ENCODE results near the gene LRIT2. TPM values are rescaled to one million over a fixed set of nuclear protein-coding genes. Genes with fewer than 3 reads are reported as not detected.

LRIT2 gene
- polyA plus RNA-seq, 4 donors = not detected

- DNase-seq (ENCODE audit: low read depth in 4 of 4, low spot score in 3 of 4) = no peak
Observed at GRCh38 chr10:84243759-84244158, 18.4 kb upstream of the LRIT2 start.

- no peak for DNase-seq (ENCODE audit: low read depth in 4 of 4, low spot score in 3 of 4)
Observed at GRCh38 chr10:84241185-84241790, 15.9 kb upstream of the LRIT2 start, which contains the start of gene LRIT1. LRIT1 (minus strand) TSS chr10:84241546; CDS start chr10:84241439, 107 bp downstream.

GRCh38 chr10:84238909-84239308 is 13.6 kb upstream of the LRIT2 start:
- no peak for DNase-seq (ENCODE audit: low read depth in 4 of 4, low spot score in 3 of 4)

- DNase-seq (ENCODE audit: low read depth in 4 of 4, low spot score in 3 of 4) = no peak
Observed at GRCh38 chr10:84237199-84238051, 12.1 kb upstream of the LRIT2 start.

GRCh38 chr10:84236807-84237198 is 11.5 kb upstream of the LRIT2 start:
- no peak for DNase-seq (ENCODE audit: low read depth in 4 of 4, low spot score in 3 of 4)

- no peak for DNase-seq (ENCODE audit: low read depth in 4 of 4, low spot score in 3 of 4)
Observed at GRCh38 chr10:84235096-84235495, 9.8 kb upstream of the LRIT2 start.

GRCh38 chr10:84234479-84234878 is 9.1 kb upstream of the LRIT2 start:
- no peak for DNase-seq (ENCODE audit: low read depth in 4 of 4, low spot score in 3 of 4)

GRCh38 chr10:84233940-84234339 is 8.6 kb upstream of the LRIT2 start:
- DNase-seq (ENCODE audit: low read depth in 4 of 4, low spot score in 3 of 4) = no peak

GRCh38 chr10:84232376-84232775 is 7.0 kb upstream of the LRIT2 start:
- DNase-seq (ENCODE audit: low read depth in 4 of 4, low spot score in 3 of 4) = no peak

- DNase-seq (ENCODE audit: low read depth in 4 of 4, low spot score in 3 of 4) = no peak
Observed at GRCh38 chr10:84230359-84230758, 5.0 kb upstream of the LRIT2 start.

GRCh38 chr10:84227810-84228209 is 2.5 kb upstream of the LRIT2 start:
- DNase-seq (ENCODE audit: low read depth in 4 of 4, low spot score in 3 of 4) = no peak

GRCh38 chr10:84226616-84227015 is 1.3 kb upstream of the LRIT2 start:
- no peak for DNase-seq (ENCODE audit: low read depth in 4 of 4, low spot score in 3 of 4)

- peak in 2 of 4 donors; percentile 12 to 30 for DNase-seq (ENCODE audit: low read depth in 4 of 4, low spot score in 3 of 4)
Observed at GRCh38 chr10:84224411-84225028, 824 bp downstream of the LRIT2 start.

GRCh38 chr10:84221916-84222315 is 3.4 kb downstream of the LRIT2 start:
- no peak for DNase-seq (ENCODE audit: low read depth in 4 of 4, low spot score in 3 of 4)

- no peak for DNase-seq (ENCODE audit: low read depth in 4 of 4, low spot score in 3 of 4)
Observed at GRCh38 chr10:84217746-84218145, 7.6 kb downstream of the LRIT2 start.

- DNase-seq (ENCODE audit: low read depth in 4 of 4, low spot score in 3 of 4) = no peak
Observed at GRCh38 chr10:84216834-84217233, 8.5 kb downstream of the LRIT2 start.

- no peak for DNase-seq (ENCODE audit: low read depth in 4 of 4, low spot score in 3 of 4)
Observed at GRCh38 chr10:84214612-84215235, 10.6 kb downstream of the LRIT2 start.

GRCh38 chr10:84214046-84214572 is 11.2 kb downstream of the LRIT2 start:
- DNase-seq (ENCODE audit: low read depth in 4 of 4, low spot score in 3 of 4) = no peak

GRCh38 chr10:84213076-84213475 is 12.3 kb downstream of the LRIT2 start:
- no peak for DNase-seq (ENCODE audit: low read depth in 4 of 4, low spot score in 3 of 4)

GRCh38 chr10:84212014-84212413 is 13.3 kb downstream of the LRIT2 start:
- DNase-seq (ENCODE audit: low read depth in 4 of 4, low spot score in 3 of 4) = no peak

GRCh38 chr10:84211566-84211965 is 13.8 kb downstream of the LRIT2 start:
- DNase-seq (ENCODE audit: low read depth in 4 of 4, low spot score in 3 of 4) = no peak
